Heart right ventricle (tissue), 16 donors: ENCODE measurements around the gene FAM131B. TPM values are rescaled to one million over a fixed set of nuclear protein-coding genes. Genes with fewer than 3 reads are reported as not detected.

Experiments
- ATAC-seq, 8 donors: fragments of 200-7000 bp; cut with Tn5 transposase; one replicate each; pipeline ENCODE4 v1.9.1; 2020; ENCODE audit warnings: mild to moderate bottlenecking in 8 of 8, moderate library complexity in 8 of 8, moderate number of reproducible peaks in 1 of 8
- DNase-seq, 2 donors: peaks; one replicate each; pipeline ENCODE4 v3.0.0-alpha.2; 2020
- H3K27ac ChIP-seq, 10 donors: fragments of 200-600 bp; sonication (generic) in 2 of 10; one replicate each; pipeline versions ENCODE4 v1.5.0 to v1.8.0; 2020 to 2022; ENCODE audit warnings: mild to moderate bottlenecking in 3 of 10
- H3K27me3 ChIP-seq, 7 donors: fragments of 200-600 bp; one replicate each; pipeline ENCODE4 v1.8.0; 2021 to 2022; ENCODE audit warnings: mild to moderate bottlenecking in 2 of 7
- H3K36me3 ChIP-seq, 9 donors: fragments of 200-600 bp; sonication (generic) in 1 of 9; one replicate each; pipeline versions ENCODE4 v1.5.0 to v1.8.0; 2020 to 2022; ENCODE audit warnings: mild to moderate bottlenecking in 2 of 9
- H3K4me1 ChIP-seq, 9 donors: fragments of 200-600 bp; sonication (generic) in 1 of 9; one replicate each; pipeline versions ENCODE4 v1.5.0 to v1.8.0; 2020 to 2022; ENCODE audit warnings: mild to moderate bottlenecking in 4 of 9
- H3K4me3 ChIP-seq, 10 donors: fragments of 200-600 bp; sonication (generic) in 2 of 10; one replicate each; pipeline versions ENCODE4 v1.5.0 to v1.8.0; 2020 to 2022; ENCODE audit warnings: mild to moderate bottlenecking in 7 of 10, moderate library complexity in 2 of 10
- H3K9me3 ChIP-seq, 11 donors: fragments of 200-600 bp in 10 of 11; sonication (generic) in 2 of 11; one replicate each; pipeline versions ENCODE4 v1.5.0 to v1.8.0; 2013 to 2022; ENCODE audit warnings: mild to moderate bottlenecking in 2 of 11, control low read depth in 1 of 11, moderate library complexity in 1 of 11
- WGBS, 2 donors: extraction: QIAGEN DNeasy Blood & Tissue Kit; methylation state at CpG; one replicate each; pipeline ENCODE4 v1.1.7; 2013; ENCODE audit warnings: inconsistent platforms in 1 of 2; 5-methylcytosine and 5-hydroxymethylcytosine counted together
- intact Hi-C, 10 donors: fragments of 100-400 bp; cut with DNase I; formaldehyde crosslinking; loops; one replicate each; pipeline versions ENCODE4 v1.11.1 to v1.14.2; 2022
- polyA plus RNA-seq, 2 donors: library from polyadenylated mRNA; stranded (reverse); fragments of 200-250 nt; gene quantifications; one replicate each; pipeline ENCODE4 v1.2.3, GENCODE V29; 2013
- total RNA-seq, 10 donors: library from RNA; stranded (reverse); fragmentation: NEBNext Ultra II Directional in 3 of 10; extraction: Animal tissue kit (Norgen Biotek cat#: 25700) in 3 of 10; gene quantifications; one replicate each; pipeline versions ENCODE4 v1.2.1 to v1.2.4, GENCODE V29; 2021 to 2023
- TF ChIP-seq, protein P1 (sequence below), 9 donors: fragments of 200-600 bp; sonication (generic) in 2 of 9; IDR thresholded peaks; one replicate each; pipeline versions ENCODE4 v1.5.0 to v1.8.0; 2021 to 2022; ENCODE audit warnings: antibody characterized with exemption in 9 of 9, mild to moderate bottlenecking in 5 of 9, moderate library complexity in 1 of 9
- donor health status: Arrhythmogenic right ventricular cardiomyopathy.
- donor health status: ischemic (EF 13 %, LVEDD 7.1; RV severe dilation, severe dysfunction).
- donor health status: healthy with polysubstance abuse.
- donor health status: DM: no; HTN: yes; CAD: no.
- donor health status: DM: no; HTN: no; CAD: no.
- donor health status: ischemic (EF 25% LVEDD 6.9; RV normal size, moderate dysfunction).
- donor health status: ischemic (EF 25% LVEDD 5.7; RV mildly dilated, moderate dysfunction).
- donor health status: healthy.
- donor health status: DM: yes; HTN: yes; CAD: no.
- donor health status: Ischemic cardiomyopathy.
- donor health status: ischemic (EF 35%, LVEDD 5.7; RV mildly dilated, moderate dysfunction).
- donor health status: nonischemic (EF 11% LVEDD 7.7; RV severe dilation, severe dysfunction).
- donor health status: DM: yes; HTN: yes; CAD: no.
- donor health status: PGD.
- donor health status: ischemic (EF 29% LVEDD 5.4; RV normal size, mild dysfunction).
- donor health status: nonischemic (EF 23%, LVEDD 6.1; RV moderate dilation, normal function).

The FAM131B gene
- total and polyA plus RNA-seq, 12 donors: 0.07 to 1.2 (median 0.37) TPM; not detected in 1

- no peaks in the 10 kb centered on the region for H3K9me3 ChIP-seq
- 70% methylated on average over 15 of the region's 15 CpGs for WGBS, 2 donors
- DNase-seq (no peak), ATAC-seq (no peak)
- H3K27me3 ChIP-seq: no peaks in the 10 kb centered on the region
- peak overlapping the region in 9 of 10 donors; percentile 97 to 100 (median 100) for H3K27ac ChIP-seq
- peaks cover 11 to 82% (median 68%) of the 10 kb centered on the region in 9 donors for H3K4me1 ChIP-seq
- TF ChIP-seq, protein P1, sequence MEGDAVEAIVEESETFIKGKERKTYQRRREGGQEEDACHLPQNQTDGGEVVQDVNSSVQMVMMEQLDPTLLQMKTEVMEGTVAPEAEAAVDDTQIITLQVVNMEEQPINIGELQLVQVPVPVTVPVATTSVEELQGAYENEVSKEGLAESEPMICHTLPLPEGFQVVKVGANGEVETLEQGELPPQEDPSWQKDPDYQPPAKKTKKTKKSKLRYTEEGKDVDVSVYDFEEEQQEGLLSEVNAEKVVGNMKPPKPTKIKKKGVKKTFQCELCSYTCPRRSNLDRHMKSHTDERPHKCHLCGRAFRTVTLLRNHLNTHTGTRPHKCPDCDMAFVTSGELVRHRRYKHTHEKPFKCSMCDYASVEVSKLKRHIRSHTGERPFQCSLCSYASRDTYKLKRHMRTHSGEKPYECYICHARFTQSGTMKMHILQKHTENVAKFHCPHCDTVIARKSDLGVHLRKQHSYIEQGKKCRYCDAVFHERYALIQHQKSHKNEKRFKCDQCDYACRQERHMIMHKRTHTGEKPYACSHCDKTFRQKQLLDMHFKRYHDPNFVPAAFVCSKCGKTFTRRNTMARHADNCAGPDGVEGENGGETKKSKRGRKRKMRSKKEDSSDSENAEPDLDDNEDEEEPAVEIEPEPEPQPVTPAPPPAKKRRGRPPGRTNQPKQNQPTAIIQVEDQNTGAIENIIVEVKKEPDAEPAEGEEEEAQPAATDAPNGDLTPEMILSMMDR (IDR thresholded peaks at IDR 0.05): no peak
- intact Hi-C loops: loop anchor here in 4 of 10 donors (5.0 to 10.0 kb wide), 4 partner anchors 34 to 121 kb away; partner anchors contain the start of gene GSTK1 (in 2 of the 4)
- peaks cover 0 to 57% (median 2%) of the 10 kb centered on the region in 9 donors for H3K36me3 ChIP-seq
- peak overlapping the region in 9 of 10 donors; percentile 79 to 100 (median 95) for H3K4me3 ChIP-seq
Observed at GRCh38 chr7:143382791-143383641, 20.5 kb upstream of the FAM131B start.

DNA sequence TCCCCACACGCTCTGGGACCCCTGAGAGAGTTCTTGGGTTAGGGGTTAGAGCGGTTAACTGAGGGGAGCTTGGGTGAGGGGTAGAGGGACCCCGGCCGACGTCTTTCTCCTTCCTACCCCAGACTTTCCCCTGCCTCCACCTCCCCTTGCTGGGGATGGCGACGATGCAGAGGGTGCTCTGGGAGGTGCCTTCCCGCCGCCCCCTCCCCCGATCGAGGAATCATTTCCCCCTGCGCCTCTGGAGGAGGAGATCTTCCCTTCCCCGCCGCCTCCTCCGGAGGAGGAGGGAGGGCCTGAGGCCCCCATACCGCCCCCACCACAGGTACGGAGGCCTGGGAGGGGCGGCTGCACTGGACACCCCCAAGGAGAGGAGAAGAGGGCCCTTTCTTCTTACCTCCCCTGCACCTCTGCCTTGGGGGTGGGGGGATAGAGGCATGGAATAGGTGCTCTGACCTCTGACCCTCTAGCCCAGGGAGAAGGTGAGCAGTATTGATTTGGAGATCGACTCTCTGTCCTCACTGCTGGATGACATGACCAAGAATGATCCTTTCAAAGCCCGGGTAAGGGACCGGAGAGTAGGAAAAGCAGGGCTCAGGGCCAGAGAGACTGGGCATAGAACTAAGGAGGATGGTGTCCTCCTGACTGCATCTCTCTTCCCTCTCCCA is 19.7 kb upstream of the FAM131B start:
- Histone ChIP-seq H3K27ac (peak overlapping the region; percentile 97 to 100 (median 100)), H3K9me3 (no peaks in the 10 kb centered on the region), H3K36me3 (peaks cover 0 to 49% (median 0%) of the 10 kb centered on the region in 9 donors), H3K27me3 (no peaks in the 10 kb centered on the region), H3K4me3 (peak overlapping the region; percentile 79 to 100 (median 96)), H3K4me1 (peaks cover 10 to 82% (median 63%) of the 10 kb centered on the region in 9 donors)
- TF ChIP-seq, protein P1 (IDR thresholded peaks at IDR 0.05): no peak
- DNase-seq: no peak
- intact Hi-C loops: loop anchor here in 4 of 10 donors (5.0 to 10.0 kb wide), 4 partner anchors 35 to 120 kb away; partner anchors contain the start of gene GSTK1 (in 2 of the 4)
- WGBS, 2 donors: 6 to 14% methylated on average over 19 to 21 of the region's 21 CpGs
- no peak for ATAC-seq

GRCh38 chr7:143381427-143382125 is 19.1 kb upstream of the FAM131B start:
- H3K4me1 ChIP-seq: peaks cover 8 to 82% (median 56%) of the 10 kb centered on the region in 9 donors
- peak overlapping the region; percentile 97 to 100 (median 100) for H3K27ac ChIP-seq
- H3K27me3 ChIP-seq: no peaks in the 10 kb centered on the region
- 1% methylated on average over 49 to 64 of the region's 64 CpGs for WGBS, 2 donors
- DNase-seq (peak; percentile 84 to 86), ATAC-seq (peak in 7 of 8 donors; percentile 1 to 12 (median 8))
- TF ChIP-seq, protein P1 (IDR thresholded peaks at IDR 0.05): no peak
- intact Hi-C loops: loop anchor here in 5 of 10 donors (2.0 to 10.0 kb wide), 5 partner anchors 35 to 119 kb away; partner anchors contain the start of gene GSTK1 (in 2 of the 5)
- H3K4me3 ChIP-seq: peak overlapping the region; percentile 79 to 100 (median 96)
- no peaks in the 10 kb centered on the region for H3K9me3 ChIP-seq
- H3K36me3 ChIP-seq: peaks cover 0 to 42% (median 0%) of the 10 kb centered on the region in 9 donors
